ENCODE results near the gene TMEM41B.
A peak's percentile ranks its signal among the peaks of the same experiment; 100 is the strongest.
"Not testable (repeated sequence)": the region's sequence is repeated elsewhere in the genome, so short reads cannot be mapped to it uniquely, and the experiment has no call there.

Gene TMEM41B

GRCh38 chr11:9314291-9315077 is at the start of gene TMEM41B:
TMEM41B (minus strand) TSS chr11:9314593; CDS start chr11:9314441, 152 bp downstream.
- DNase-seq = peak; percentile 95 to 97

- no peak for DNase-seq
These were observed 48.0 kb upstream of the TMEM41B start for GRCh38 chr11:9362393-9362863.

- not testable (repeated sequence) for DNase-seq
These were observed 46.6 kb upstream of the TMEM41B start for GRCh38 chr11:9360862-9361622.

- no peak for DNase-seq
These were observed 42.6 kb upstream of the TMEM41B start for GRCh38 chr11:9357041-9357440.

- no peak for DNase-seq
These were observed 37.0 kb upstream of the TMEM41B start for GRCh38 chr11:9351321-9351881.

GRCh38 chr11:9347779-9348178 is 33.4 kb upstream of the TMEM41B start:
- DNase-seq = not testable (repeated sequence)

GRCh38 chr11:9347100-9347499 is 32.7 kb upstream of the TMEM41B start:
- DNase-seq = no peak

- DNase-seq = no peak
These were observed 29.8 kb upstream of the TMEM41B start for GRCh38 chr11:9344061-9344680.

- no peak for DNase-seq
These were observed 27.3 kb upstream of the TMEM41B start for GRCh38 chr11:9341638-9342178.

- DNase-seq = no peak
These were observed 18.3 kb upstream of the TMEM41B start for GRCh38 chr11:9332655-9333054.

GRCh38 chr11:9330387-9331384 is 16.3 kb upstream of the TMEM41B start:
- no peak for DNase-seq

GRCh38 chr11:9320047-9320446 is 5.7 kb upstream of the TMEM41B start:
- no peak for DNase-seq

GRCh38 chr11:9319377-9320001 is 5.1 kb upstream of the TMEM41B start:
- DNase-seq = not testable (repeated sequence)

GRCh38 chr11:9318442-9319376 is 4.3 kb upstream of the TMEM41B start:
- not testable (repeated sequence) for DNase-seq

- DNase-seq = no peak
These were observed 1.9 kb upstream of the TMEM41B start for GRCh38 chr11:9316334-9316733.

- DNase-seq = no peak
These were observed 790 bp upstream of the TMEM41B start for GRCh38 chr11:9315078-9315688.

- DNase-seq = no peak
These were observed 624 bp downstream of the TMEM41B start for GRCh38 chr11:9313648-9314290.

GRCh38 chr11:9310485-9311090 is 3.8 kb downstream of the TMEM41B start:
- no peak for DNase-seq

All from SW 1271 (cell line).